HG03039 (cell line): ENCODE measurements around the gene GATA3.

Experiments
- ATAC-seq: cut with Tn5 transposase; IDR thresholded peaks from one replicate; pipeline ENCODE4 v1.9.1; 2021; ENCODE audit warnings: mild to moderate bottlenecking, moderate library complexity; ENCODE audit not compliant: unreplicated experiment

GATA3 gene

GRCh38 chr10:8063128-8063908 lies 8.8 kb downstream of the GATA3 start:
- ATAC-seq = no peak

GRCh38 chr10:8063935-8064334 lies 9.4 kb downstream of the GATA3 start:
- no peak for ATAC-seq

- no peak for ATAC-seq
Observed at GRCh38 chr10:8064436-8064835, 9.9 kb downstream of the GATA3 start.

- no peak for ATAC-seq
Observed at GRCh38 chr10:8065651-8066050, 11.2 kb downstream of the GATA3 start.

GRCh38 chr10:8066124-8066523 lies 11.6 kb downstream of the GATA3 start:
- no peak for ATAC-seq

GRCh38 chr10:8066797-8067196 lies 12.3 kb downstream of the GATA3 start:
- ATAC-seq = no peak

- no peak for ATAC-seq
Observed at GRCh38 chr10:8069108-8069507, 14.6 kb downstream of the GATA3 start.

GRCh38 chr10:8069627-8070026 lies 15.1 kb downstream of the GATA3 start:
- no peak for ATAC-seq

- ATAC-seq = no peak
Observed at GRCh38 chr10:8070440-8070839, 16.0 kb downstream of the GATA3 start.

- ATAC-seq = no peak
Observed at GRCh38 chr10:8071006-8071405, 16.5 kb downstream of the GATA3 start.

- no peak for ATAC-seq
Observed at GRCh38 chr10:8071666-8072065, 17.2 kb downstream of the GATA3 start.

- no peak for ATAC-seq
Observed at GRCh38 chr10:8072211-8072610, 17.7 kb downstream of the GATA3 start.

GRCh38 chr10:8073691-8074416 lies 19.4 kb downstream of the GATA3 start:
- no peak for ATAC-seq

GRCh38 chr10:8074881-8075280 lies 20.4 kb downstream of the GATA3 start:
- ATAC-seq = no peak

- ATAC-seq = no peak
Observed at GRCh38 chr10:8075282-8076260, 21.1 kb downstream of the GATA3 start.

GRCh38 chr10:8076933-8077332 lies 22.4 kb downstream of the GATA3 start:
- ATAC-seq = no peak

- ATAC-seq = no peak
Observed at GRCh38 chr10:8078027-8078426, 23.5 kb downstream of the GATA3 start.

- ATAC-seq = no peak
Observed at GRCh38 chr10:8079126-8079525, 24.6 kb downstream of the GATA3 start.

GRCh38 chr10:8084799-8085198 lies 30.3 kb downstream of the GATA3 start:
- no peak for ATAC-seq

- ATAC-seq = no peak
Observed at GRCh38 chr10:8085251-8085650, 30.8 kb downstream of the GATA3 start.

GRCh38 chr10:8086315-8086714 lies 31.8 kb downstream of the GATA3 start:
- ATAC-seq = no peak
